Kidney (tissue), 14 donors: ENCODE measurements around the gene NBL1. TPM values are rescaled to one million over a fixed set of nuclear protein-coding genes. Genes with fewer than 3 reads are reported as not detected.
A peak's percentile ranks its signal among the peaks of the same experiment; 100 is the strongest.

ENCODE experiments used
- DNase-seq, 5 donors: peaks; one replicate each; pipeline ENCODE4 v3.0.0-alpha.2; 2013 to 2020
- FAIRE-seq: peaks from 2 replicates; lab custom pipeline; 2012; peaks lifted over from hg19 to GRCh38; lab: Jason Lieb, UNC
- H3K27ac ChIP-seq, 2 donors: one replicate each; pipeline ENCODE4 v1.7.0; 2013; ENCODE audit warnings: low read depth in 2 of 2, low read length in 2 of 2, inconsistent platforms in 1 of 2
- H3K27me3 ChIP-seq: one replicate; pipeline ENCODE4 v1.7.1; 2013; ENCODE audit warnings: low read length, inconsistent platforms; ENCODE audit not compliant: control insufficient read depth, insufficient read depth
- H3K36me3 ChIP-seq, 3 donors: one replicate each; pipeline versions ENCODE4 v1.7.0 to v1.7.1; 2013; ENCODE audit warnings: low read length in 3 of 3, control low read depth in 1 of 3, inconsistent platforms in 1 of 3; ENCODE audit not compliant: insufficient read depth in 3 of 3, control insufficient read depth in 2 of 3
- H3K4me1 ChIP-seq, 3 donors: one replicate each; pipeline versions ENCODE4 v1.7.0 to v1.7.1; 2013; ENCODE audit warnings: low read length in 3 of 3, inconsistent platforms in 1 of 3, low read depth in 1 of 3; ENCODE audit not compliant: control insufficient read depth in 2 of 3, insufficient read depth in 2 of 3
- H3K4me3 ChIP-seq, 3 donors: one replicate each; pipeline versions ENCODE4 v1.7.0 to v1.8.1; 2013; ENCODE audit warnings: low read length in 3 of 3, control low read depth in 1 of 3, inconsistent platforms in 1 of 3
- H3K9ac ChIP-seq, 3 donors: one replicate each; pipeline versions ENCODE4 v1.7.0 to v1.7.1; 2013; ENCODE audit warnings: low read length in 3 of 3, control low read depth in 1 of 3, inconsistent platforms in 1 of 3
- H3K9me3 ChIP-seq, 3 donors: one replicate each; pipeline versions ENCODE4 v1.7.0 to v1.7.1; 2013; ENCODE audit warnings: low read length in 3 of 3, control low read depth in 1 of 3, inconsistent platforms in 1 of 3; ENCODE audit not compliant: control insufficient read depth in 2 of 3, insufficient read depth in 1 of 3
- intact Hi-C: fragments of 100-400 bp; cut with DNase I; formaldehyde crosslinking; loops from one replicate; pipeline ENCODE4 v1.11.1; 2022
- polyA plus RNA-seq: library from polyadenylated mRNA; stranded (reverse); fragments of 350-450 nt; fragmentation: Illumina TruSeq; extraction: RNeasy Lipid Tissue Mini Kit (QIAGEN cat#74804); gene quantifications from one replicate; pipeline ENCODE4 v1.2.3, GENCODE V29; 2014; ENCODE audit warnings: low read depth, low replicate concordance; ENCODE audit not compliant: insufficient read depth
- total RNA-seq: library from RNA; stranded (reverse); fragmentation: NEBNext Ultra II Directional; extraction: Animal tissue kit (Norgen Biotek cat#: 25700); gene quantifications from one replicate; pipeline ENCODE4 v1.2.1, GENCODE V29; 2021
- TF ChIP-seq, protein P1 (sequence below): IDR thresholded peaks from 3 replicates; pipeline ENCODE4 v1.5.1; 2012; ENCODE audit warnings: mild to moderate bottlenecking, moderate library complexity, borderline replicate concordance; ENCODE audit not compliant: insufficient read depth; ENCODE audit errors: extremely low read depth
- donor health status: control.
- donor health status: control.
- donor health status: control.
- donor health status: control.
- donor health status: control.
- donor health status: DM: yes; HTN: yes; CAD: no.
- donor health status: Normal renal cell carcinoma (clear cell type).

NBL1 gene
- total and polyA plus RNA-seq, 2 donors from 2014 or later, result 47.4 to 141 TPM

DNA sequence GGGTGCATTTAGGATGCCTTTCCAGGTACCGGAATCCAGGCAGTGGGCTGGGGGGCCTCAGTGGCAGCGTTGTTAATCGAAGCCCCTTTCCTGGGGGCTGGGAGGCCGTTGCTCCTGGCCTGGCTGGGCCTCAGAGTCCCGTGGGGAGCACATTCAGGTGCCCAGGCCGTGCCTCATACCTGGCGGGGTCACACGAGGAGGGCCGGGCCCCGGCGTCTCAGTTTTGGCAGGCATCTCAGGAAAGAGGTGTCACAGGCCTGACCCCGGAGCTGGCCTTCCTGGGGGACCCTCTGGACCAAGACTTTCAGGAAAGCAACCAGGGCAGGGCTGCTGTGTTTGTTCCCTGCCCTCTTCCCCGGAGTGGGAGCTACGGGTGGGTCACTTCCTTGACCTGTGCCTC is 4.1 kb downstream of the NBL1 start:
- Histone ChIP-seq H3K4me1 (peaks cover 0 to 15% (median 4%) of the 10 kb centered on the region in 3 donors), H3K9ac (no peak overlapping the region), H3K9me3 (no peaks in the 10 kb centered on the region), H3K27me3 (no peaks in the 10 kb centered on the region), H3K27ac (no peak overlapping the region), H3K4me3 (no peak overlapping the region), H3K36me3 (no peaks in the 10 kb centered on the region)
- TF ChIP-seq, protein P1, sequence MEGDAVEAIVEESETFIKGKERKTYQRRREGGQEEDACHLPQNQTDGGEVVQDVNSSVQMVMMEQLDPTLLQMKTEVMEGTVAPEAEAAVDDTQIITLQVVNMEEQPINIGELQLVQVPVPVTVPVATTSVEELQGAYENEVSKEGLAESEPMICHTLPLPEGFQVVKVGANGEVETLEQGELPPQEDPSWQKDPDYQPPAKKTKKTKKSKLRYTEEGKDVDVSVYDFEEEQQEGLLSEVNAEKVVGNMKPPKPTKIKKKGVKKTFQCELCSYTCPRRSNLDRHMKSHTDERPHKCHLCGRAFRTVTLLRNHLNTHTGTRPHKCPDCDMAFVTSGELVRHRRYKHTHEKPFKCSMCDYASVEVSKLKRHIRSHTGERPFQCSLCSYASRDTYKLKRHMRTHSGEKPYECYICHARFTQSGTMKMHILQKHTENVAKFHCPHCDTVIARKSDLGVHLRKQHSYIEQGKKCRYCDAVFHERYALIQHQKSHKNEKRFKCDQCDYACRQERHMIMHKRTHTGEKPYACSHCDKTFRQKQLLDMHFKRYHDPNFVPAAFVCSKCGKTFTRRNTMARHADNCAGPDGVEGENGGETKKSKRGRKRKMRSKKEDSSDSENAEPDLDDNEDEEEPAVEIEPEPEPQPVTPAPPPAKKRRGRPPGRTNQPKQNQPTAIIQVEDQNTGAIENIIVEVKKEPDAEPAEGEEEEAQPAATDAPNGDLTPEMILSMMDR, result no peak
- intact Hi-C loops, result loop anchor here (10.0 kb wide), 1 partner anchor 163 kb away; the partner anchor contains the start of gene CAPZB
- DNase-seq, result peak in 1 of 5 donors; percentile 68
- FAIRE-seq, result no peak

DNA sequence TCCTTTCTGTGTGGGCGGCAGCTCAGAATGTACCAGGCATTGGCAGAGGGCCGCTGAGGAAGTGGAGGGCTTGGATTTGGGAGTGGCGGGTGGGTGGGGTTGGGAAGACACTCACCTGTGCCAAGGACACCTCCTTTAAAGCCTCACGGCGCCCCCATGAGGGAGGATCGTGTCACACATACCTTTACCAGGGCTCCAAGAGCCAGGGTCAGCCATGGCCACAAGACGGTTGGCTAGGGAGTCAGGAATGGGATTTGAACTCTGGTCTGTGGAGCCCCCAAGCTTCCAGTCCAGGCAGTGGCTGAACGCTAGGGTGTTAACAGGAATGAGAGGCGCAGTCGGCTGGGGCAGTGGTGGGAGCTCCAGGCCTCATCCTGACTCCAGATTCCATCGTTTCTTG is 4.6 kb downstream of the NBL1 start:
- no peaks in the 10 kb centered on the region for H3K27me3 ChIP-seq
- H3K4me1 ChIP-seq, result peaks cover 0 to 12% (median under 1%) of the 10 kb centered on the region in 3 donors
- TF ChIP-seq, protein P1, result peak; percentile 14
- FAIRE-seq (no peak), DNase-seq (peak in 3 of 5 donors; percentile 47 to 65 (median 54))
- H3K4me3 ChIP-seq, result no peak overlapping the region
- H3K9ac ChIP-seq, result no peak overlapping the region
- H3K36me3 ChIP-seq, result no peaks in the 10 kb centered on the region
- no peaks in the 10 kb centered on the region for H3K9me3 ChIP-seq
- intact Hi-C loops, result loop anchor here (10.0 kb wide), 1 partner anchor 164 kb away; the partner anchor contains the start of gene CAPZB
- no peak overlapping the region for H3K27ac ChIP-seq

DNA sequence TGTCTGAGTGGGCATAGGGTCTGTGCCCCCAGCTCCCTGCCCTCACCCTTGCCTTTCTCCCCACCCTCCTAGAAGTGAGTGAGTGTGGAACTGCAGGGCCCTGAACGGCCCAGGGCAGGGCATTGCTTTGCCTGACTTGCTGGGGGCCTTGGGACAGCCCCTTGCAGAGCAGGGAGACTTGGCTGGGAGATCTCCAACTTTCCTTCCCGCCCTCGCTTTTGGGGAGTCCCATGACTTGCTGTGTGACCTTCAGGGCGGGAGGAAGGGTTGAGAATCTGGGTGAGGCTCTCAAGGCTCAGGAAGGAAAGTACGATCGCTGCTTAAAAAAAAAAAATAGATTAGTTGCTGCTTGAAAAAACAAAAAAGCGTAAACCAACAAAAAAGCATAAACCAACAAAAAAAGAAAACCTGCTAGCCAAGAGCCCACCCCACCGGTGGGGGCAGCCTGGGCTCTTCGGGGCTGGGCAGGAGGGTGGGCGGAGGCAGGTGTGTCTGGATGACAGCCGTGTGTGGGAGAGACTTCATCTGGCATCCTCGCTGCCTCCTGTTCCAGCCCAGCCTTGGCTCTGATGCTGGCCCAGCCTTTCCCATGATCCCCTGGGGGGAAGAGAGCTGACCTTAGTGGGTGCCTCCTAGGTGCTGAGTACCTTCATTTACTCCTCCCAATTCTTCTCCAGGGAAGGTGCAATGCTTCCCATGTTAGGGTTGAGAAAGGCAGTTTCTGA is 6.5 kb downstream of the NBL1 start:
- Histone ChIP-seq H3K9ac (no peak overlapping the region), H3K4me1 (peaks cover 0 to 12% (median 0%) of the 10 kb centered on the region in 3 donors), H3K9me3 (no peaks in the 10 kb centered on the region), H3K4me3 (no peak overlapping the region), H3K27me3 (no peaks in the 10 kb centered on the region), H3K27ac (peak overlapping the region; percentile 32 to 41), H3K36me3 (no peaks in the 10 kb centered on the region)
- TF ChIP-seq, protein P1, result no peak
- intact Hi-C loops, result loop anchor here (10.0 kb wide), 1 partner anchor 256 kb away; no protein-coding TSS in a partner anchor
- DNase-seq, result peak in 3 of 5 donors; percentile 32 to 55 (median 55)
- FAIRE-seq, result no peak
